Bronchial epithelial cell (primary cell): Measurements from ENCODE around the gene LRCH2. TPM values are rescaled to one million over a fixed set of nuclear protein-coding genes. Genes with fewer than 3 reads are reported as not detected.

Source experiments
- DNase-seq: peaks from one replicate; pipeline ENCODE4 v3.0.0-alpha.2; 2010; ENCODE audit warnings: low read depth
- FAIRE-seq: peaks from 2 replicates; lab custom pipeline; 2011; peaks lifted over from hg19 to GRCh38; lab: Jason Lieb, UNC
- H3K27me3 ChIP-seq: 2 replicates; pipeline ENCODE4 v1.5.1; 2011; ENCODE audit warnings: low read length; ENCODE audit not compliant: control insufficient read depth, insufficient read depth
- H3K36me3 ChIP-seq: 2 replicates; pipeline ENCODE4 v1.5.1; 2011; ENCODE audit warnings: low read length; ENCODE audit not compliant: control insufficient read depth, insufficient read depth
- H3K4me3 ChIP-seq: 2 replicates; pipeline ENCODE4 v1.5.1; 2011; ENCODE audit warnings: mild to moderate bottlenecking, low read depth, low read length, control low read depth
- CTCF ChIP-seq: IDR thresholded peaks from 2 replicates; pipeline ENCODE4 v1.5.1; 2011; ENCODE audit warnings: mild to moderate bottlenecking, moderate library complexity, low read length, control low read depth, inconsistent platforms; ENCODE audit not compliant: insufficient read depth, severe bottlenecking
- total RNA-seq: library from RNA; depleted of rRNA; stranded (reverse); fragments of >200 nt; gene quantifications from 2 replicates; pipeline ENCODE4 v1.2.1, GENCODE V29; 2014

The LRCH2 gene
- total RNA-seq, 1 donor from 2014 or later = 0.26 TPM

- no peaks in the 10 kb centered on the region for H3K27me3 ChIP-seq
- H3K36me3 ChIP-seq = no peaks in the 10 kb centered on the region
- DNase-seq (no peak), FAIRE-seq (no peak)
- no peak overlapping the region for H3K4me3 ChIP-seq
- no peak for TF ChIP-seq CTCF
Observed at GRCh38 chrX:115134382-115134781, 99.5 kb downstream of the LRCH2 start.

- Histone ChIP-seq H3K4me3 (no peak overlapping the region), H3K27me3 (no peaks in the 10 kb centered on the region), H3K36me3 (no peaks in the 10 kb centered on the region)
- no peak for TF ChIP-seq CTCF
- FAIRE-seq = no peak
- DNase-seq = no peak
Observed at GRCh38 chrX:115112411-115112810, 121.5 kb downstream of the LRCH2 start.

- DNase-seq = no peak
- no peak overlapping the region for H3K4me3 ChIP-seq
- no peak for TF ChIP-seq CTCF
- H3K27me3 ChIP-seq = no peaks in the 10 kb centered on the region
- FAIRE-seq = no peak
- no peaks in the 10 kb centered on the region for H3K36me3 ChIP-seq
Observed at GRCh38 chrX:115098897-115099296, 135.0 kb downstream of the LRCH2 start.

- Histone ChIP-seq H3K27me3 (no peaks in the 10 kb centered on the region), H3K36me3 (no peaks in the 10 kb centered on the region), H3K4me3 (no peak overlapping the region)
- FAIRE-seq (no peak), DNase-seq (no peak)
- TF ChIP-seq CTCF = no peak
Observed at GRCh38 chrX:115093191-115093590, 140.7 kb downstream of the LRCH2 start.

GRCh38 chrX:115089419-115089818, 144.5 kb downstream of the LRCH2 start:
- Histone ChIP-seq H3K36me3 (no peaks in the 10 kb centered on the region), H3K4me3 (no peak overlapping the region), H3K27me3 (no peaks in the 10 kb centered on the region)
- FAIRE-seq (no peak), DNase-seq (no peak)
- TF ChIP-seq CTCF = no peak

- no peaks in the 10 kb centered on the region for H3K27me3 ChIP-seq
- FAIRE-seq (no peak), DNase-seq (no peak)
- H3K36me3 ChIP-seq = no peaks in the 10 kb centered on the region
- H3K4me3 ChIP-seq = no peak overlapping the region
- TF ChIP-seq CTCF = no peak
Observed at GRCh38 chrX:115068896-115069295, 165.0 kb downstream of the LRCH2 start.
